Gastrocnemius medialis (tissue), 4 donors: ENCODE results near the gene FARS2. TPM values are rescaled to one million over a fixed set of nuclear protein-coding genes. Genes with fewer than 3 reads are reported as not detected.

Experiments
- ATAC-seq, 2 donors: fragments of 150-250 bp; one replicate each; pipeline ENCODE4 v1.9.1; 2016
- DNase-seq, 2 donors: peaks; one replicate each; pipeline ENCODE4 v3.0.0-alpha.2; 2019
- H3K27ac ChIP-seq, 4 donors: fragments of 200-600 bp; sonication (generic); 1 replicate in 1 of 4; 2 replicates in 3 of 4; pipeline ENCODE4 v1.5.1; 2016 to 2018; ENCODE audit warnings: mild to moderate bottlenecking in 2 of 4, moderate library complexity in 1 of 4
- H3K27me3 ChIP-seq, 3 donors: fragments of 200-600 bp; sonication (generic) in 2 of 3; 1 replicate in 1 of 3; 2 replicates in 2 of 3; pipeline versions ENCODE4 v1.5.1 to v1.6.0; 2016 to 2019; ENCODE audit warnings: mild to moderate bottlenecking in 1 of 3, moderate library complexity in 1 of 3
- H3K36me3 ChIP-seq, 2 donors: fragments of 200-600 bp; sonication (generic) in 1 of 2; one replicate each; pipeline ENCODE4 v1.5.1; 2017 to 2018
- H3K4me1 ChIP-seq, 2 donors: fragments of 200-600 bp; sonication (generic) in 1 of 2; one replicate each; pipeline ENCODE4 v1.5.1; 2016 to 2017; ENCODE audit warnings: mild to moderate bottlenecking in 2 of 2
- H3K4me3 ChIP-seq, 4 donors: fragments of 200-600 bp; sonication (generic) in 3 of 4; 1 replicate in 1 of 4; 2 replicates in 3 of 4; pipeline ENCODE4 v1.5.1; 2016 to 2019; ENCODE audit warnings: mild to moderate bottlenecking in 2 of 4
- H3K9me3 ChIP-seq, 3 donors: fragments of 200-600 bp; sonication (generic) in 2 of 3; 1 replicate in 1 of 3; 2 replicates in 2 of 3; pipeline ENCODE4 v1.5.1; 2016 to 2019
- POLR2A ChIP-seq, 2 donors: fragments of 450-650 bp; IDR thresholded peaks; one replicate each; pipeline ENCODE4 v1.6.1; 2017; ENCODE audit warnings: antibody characterized with exemption in 2 of 2, mild to moderate bottlenecking in 2 of 2, moderate library complexity in 2 of 2
- in situ Hi-C, 4 donors: fragments of 200-750 bp; cut with MboI; loops; one replicate each; pipeline versions ENCODE4 v1.15.0 to v1.8.0; 2017; ENCODE audit warnings: low sequenced_read_pairs in 4 of 4
- intact Hi-C: fragments of 100-400 bp; cut with DNase I; formaldehyde crosslinking; loops from one replicate; pipeline ENCODE4 v1.15.1; 2023; ENCODE audit warnings: low total_unique reads
- total RNA-seq, 4 donors: library from RNA; depleted of rRNA; stranded (reverse); fragments of >200 nt; gene quantifications; one replicate each; pipeline versions ENCODE4 v1.1.0 to v1.2.3, GENCODE V29; 2016
- TF ChIP-seq, protein P1 (sequence below), 5 experiments: fragments of 450-650 bp in 3 of 5; fragments of 200-600 bp in 2 of 5; sonication (generic) in 2 of 5; IDR thresholded peaks in 4 of 5; conservative IDR thresholded peaks in 1 of 5; 1 replicate in 4 of 5; 2 replicates in 1 of 5; pipeline ENCODE4 v1.5.1; 2016 to 2019; ENCODE audit warnings: antibody characterized with exemption in 5 of 5, mild to moderate bottlenecking in 3 of 5, moderate library complexity in 3 of 5

The FARS2 gene
- total RNA-seq, 4 donors from 2014 or later = 13.6 to 24.0 (median 15.8) TPM

GRCh38 chr6:5662797-5663196 is 401.5 kb downstream of the FARS2 start:
- DNase-seq (no peak), ATAC-seq (no peak)
- H3K4me3 ChIP-seq = no peak overlapping the region
- H3K27ac ChIP-seq = no peak overlapping the region
- in situ Hi-C loops (no loop called here), intact Hi-C loops (no loop called here)
- H3K9me3 ChIP-seq = no peaks in the 10 kb centered on the region
- no peaks in the 10 kb centered on the region for H3K36me3 ChIP-seq
- no peaks in the 10 kb centered on the region for H3K4me1 ChIP-seq
- no peaks in the 10 kb centered on the region for H3K27me3 ChIP-seq
- TF ChIP-seq, protein P1, sequence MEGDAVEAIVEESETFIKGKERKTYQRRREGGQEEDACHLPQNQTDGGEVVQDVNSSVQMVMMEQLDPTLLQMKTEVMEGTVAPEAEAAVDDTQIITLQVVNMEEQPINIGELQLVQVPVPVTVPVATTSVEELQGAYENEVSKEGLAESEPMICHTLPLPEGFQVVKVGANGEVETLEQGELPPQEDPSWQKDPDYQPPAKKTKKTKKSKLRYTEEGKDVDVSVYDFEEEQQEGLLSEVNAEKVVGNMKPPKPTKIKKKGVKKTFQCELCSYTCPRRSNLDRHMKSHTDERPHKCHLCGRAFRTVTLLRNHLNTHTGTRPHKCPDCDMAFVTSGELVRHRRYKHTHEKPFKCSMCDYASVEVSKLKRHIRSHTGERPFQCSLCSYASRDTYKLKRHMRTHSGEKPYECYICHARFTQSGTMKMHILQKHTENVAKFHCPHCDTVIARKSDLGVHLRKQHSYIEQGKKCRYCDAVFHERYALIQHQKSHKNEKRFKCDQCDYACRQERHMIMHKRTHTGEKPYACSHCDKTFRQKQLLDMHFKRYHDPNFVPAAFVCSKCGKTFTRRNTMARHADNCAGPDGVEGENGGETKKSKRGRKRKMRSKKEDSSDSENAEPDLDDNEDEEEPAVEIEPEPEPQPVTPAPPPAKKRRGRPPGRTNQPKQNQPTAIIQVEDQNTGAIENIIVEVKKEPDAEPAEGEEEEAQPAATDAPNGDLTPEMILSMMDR (IDR thresholded peaks at IDR 0.05 in 4 of 5, conservative IDR thresholded peaks at IDR 0.05 in 1 of 5) = no peak
- TF ChIP-seq POLR2A (IDR thresholded peaks at IDR 0.05) = no peak

DNA sequence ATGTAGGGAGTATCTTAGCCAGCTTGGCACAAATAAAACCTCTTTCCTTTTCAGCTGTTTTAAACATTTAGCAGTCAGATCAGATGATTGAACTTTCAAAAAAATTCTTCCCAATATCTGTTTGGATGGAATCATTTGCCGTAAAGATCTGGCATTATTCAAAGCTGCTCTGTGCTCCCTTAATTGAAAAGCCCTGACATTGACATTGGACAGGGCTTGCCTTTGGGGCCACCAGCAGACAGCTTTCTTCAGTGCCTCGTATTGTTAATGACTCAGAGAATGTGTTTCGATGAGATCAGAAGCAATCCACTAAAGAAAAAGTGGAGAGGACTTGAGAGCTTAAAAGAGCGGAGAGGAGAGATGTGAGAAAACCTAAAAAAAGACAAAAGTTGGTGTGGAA is 401.9 kb downstream of the FARS2 start:
- intact Hi-C loops = no loop called here
- TF ChIP-seq, protein P1 (IDR thresholded peaks at IDR 0.05 in 4 of 5, conservative IDR thresholded peaks at IDR 0.05 in 1 of 5) = no peak
- no peak for TF ChIP-seq POLR2A (IDR thresholded peaks at IDR 0.05)
- no peak for ATAC-seq

DNA sequence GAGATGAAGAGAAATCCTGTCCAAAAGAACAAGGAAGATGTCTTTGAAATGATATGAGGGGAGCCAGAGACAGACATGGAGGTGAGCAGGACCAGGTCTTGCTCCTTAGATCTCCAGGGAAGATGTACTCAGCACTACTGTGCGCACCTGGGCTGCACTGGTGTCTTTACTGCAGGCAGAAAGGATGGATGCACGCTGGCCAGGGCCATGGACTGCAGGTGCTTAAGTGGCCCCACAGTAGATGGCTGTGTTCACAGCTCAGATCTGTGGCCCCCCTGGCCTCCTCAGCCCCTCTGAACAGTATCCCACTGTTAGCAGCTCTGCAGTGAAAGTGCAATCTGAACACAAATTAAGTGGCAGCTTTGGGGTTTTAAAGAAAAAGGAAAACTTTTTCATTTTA is 402.4 kb downstream of the FARS2 start:
- ATAC-seq = no peak
- H3K4me3 ChIP-seq = no peak overlapping the region
- H3K36me3 ChIP-seq = no peaks in the 10 kb centered on the region
- H3K27me3 ChIP-seq = no peaks in the 10 kb centered on the region
- no peak overlapping the region for H3K27ac ChIP-seq
- H3K4me1 ChIP-seq = no peaks in the 10 kb centered on the region
- TF ChIP-seq, protein P1 (IDR thresholded peaks at IDR 0.05 in 4 of 5, conservative IDR thresholded peaks at IDR 0.05 in 1 of 5) = no peak
- TF ChIP-seq POLR2A (IDR thresholded peaks at IDR 0.05) = no peak
- DNase-seq = no peak
- in situ Hi-C loops = no loop called here
- no peaks in the 10 kb centered on the region for H3K9me3 ChIP-seq
- intact Hi-C loops = no loop called here

More for the DNA sequence above, 401.9 kb downstream of the FARS2 start:
- Histone ChIP-seq H3K9me3 (no peaks in the 10 kb centered on the region), H3K27me3 (no peaks in the 10 kb centered on the region), H3K4me3 (no peak overlapping the region), H3K27ac (no peak overlapping the region), H3K36me3 (no peaks in the 10 kb centered on the region), H3K4me1 (no peaks in the 10 kb centered on the region)
- no peak for DNase-seq
- in situ Hi-C loops = no loop called here

DNA sequence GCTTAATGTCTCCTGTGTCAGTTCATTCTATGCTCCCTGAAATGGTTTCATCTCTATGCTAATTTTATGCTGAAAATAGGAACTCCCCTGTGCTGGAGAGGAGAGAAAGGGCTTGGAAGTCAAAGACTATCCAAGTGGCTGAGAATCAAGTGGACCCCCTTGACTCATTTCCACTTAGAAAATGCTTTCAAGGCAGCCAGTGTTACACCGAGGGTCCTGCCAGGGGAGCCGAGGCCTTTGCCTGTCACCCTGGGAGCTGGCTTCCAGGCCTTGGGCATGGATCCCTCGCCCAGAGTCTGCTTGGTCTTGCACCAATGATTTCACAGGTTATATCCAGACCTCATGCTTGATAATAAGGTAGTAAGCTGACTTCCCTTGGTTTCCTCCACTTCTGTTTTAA is 402.8 kb downstream of the FARS2 start:
- H3K4me3 ChIP-seq = no peak overlapping the region
- H3K27ac ChIP-seq = no peak overlapping the region
- ATAC-seq = no peak
- H3K9me3 ChIP-seq = no peaks in the 10 kb centered on the region
- in situ Hi-C loops = no loop called here
- intact Hi-C loops = no loop called here
- no peaks in the 10 kb centered on the region for H3K27me3 ChIP-seq
- no peaks in the 10 kb centered on the region for H3K4me1 ChIP-seq
- no peak for DNase-seq
- H3K36me3 ChIP-seq = no peaks in the 10 kb centered on the region
- TF ChIP-seq, protein P1 (IDR thresholded peaks at IDR 0.05 in 4 of 5, conservative IDR thresholded peaks at IDR 0.05 in 1 of 5) = no peak
- no peak for TF ChIP-seq POLR2A (IDR thresholded peaks at IDR 0.05)

GRCh38 chr6:5665173-5665572 is 403.9 kb downstream of the FARS2 start:
- ATAC-seq = no peak
- intact Hi-C loops = no loop called here
- TF ChIP-seq, protein P1 (IDR thresholded peaks at IDR 0.05 in 4 of 5, conservative IDR thresholded peaks at IDR 0.05 in 1 of 5) = no peak

More at GRCh38 chr6:5665173-5665572, 403.9 kb downstream of the FARS2 start:
- H3K27me3 ChIP-seq = no peaks in the 10 kb centered on the region
- DNase-seq = no peak
- in situ Hi-C loops = no loop called here
- H3K27ac ChIP-seq = no peak overlapping the region
- no peak overlapping the region for H3K4me3 ChIP-seq
- H3K9me3 ChIP-seq = no peaks in the 10 kb centered on the region
- no peaks in the 10 kb centered on the region for H3K36me3 ChIP-seq
- no peaks in the 10 kb centered on the region for H3K4me1 ChIP-seq
